Measurements from ENCODE around the gene MYO1A. TPM values are rescaled to one million over a fixed set of nuclear protein-coding genes. Genes with fewer than 3 reads are reported as not detected.
"Not testable (repeated sequence)": the region's sequence is repeated elsewhere in the genome, so short reads cannot be mapped to it uniquely, and the experiment has no call there.

The MYO1A gene
- total RNA-seq, 1 donor from 2014 or later, result 3.6 TPM

GRCh38 chr12:56996793-56997545 is 53.0 kb downstream of the MYO1A start:
- DNase-seq (ENCODE audit: low spot score), result peak; percentile 65

GRCh38 chr12:56995930-56996496 is 53.9 kb downstream of the MYO1A start:
- peak; percentile 74 for DNase-seq (ENCODE audit: low spot score)

GRCh38 chr12:56995201-56995929 is 54.6 kb downstream of the MYO1A start:
- peak; percentile 85 for DNase-seq (ENCODE audit: low spot score)

GRCh38 chr12:56994231-56994746 is 55.6 kb downstream of the MYO1A start:
- peak; percentile 78 for DNase-seq (ENCODE audit: low spot score)

- DNase-seq (ENCODE audit: low spot score), result peak; percentile 37
These were observed 56.6 kb downstream of the MYO1A start for GRCh38 chr12:56993346-56993745.

GRCh38 chr12:56991319-56992246 is 58.3 kb downstream of the MYO1A start:
- DNase-seq (ENCODE audit: low spot score), result peak; percentile 39

- peak; percentile 55 for DNase-seq (ENCODE audit: low spot score)
These were observed 59.1 kb downstream of the MYO1A start for GRCh38 chr12:56990648-56991318.

- DNase-seq (ENCODE audit: low spot score), result no peak
These were observed 59.9 kb downstream of the MYO1A start for GRCh38 chr12:56989861-56990610.

- peak; percentile 22 for DNase-seq (ENCODE audit: low spot score)
These were observed 61.7 kb downstream of the MYO1A start for GRCh38 chr12:56988207-56988739.

GRCh38 chr12:56987551-56988053 is 62.3 kb downstream of the MYO1A start:
- DNase-seq (ENCODE audit: low spot score), result peak; percentile 92

- DNase-seq (ENCODE audit: low spot score), result peak; percentile 14
These were observed 62.9 kb downstream of the MYO1A start for GRCh38 chr12:56987011-56987410.

- peak; percentile 87 for DNase-seq (ENCODE audit: low spot score)
These were observed 64.2 kb downstream of the MYO1A start for GRCh38 chr12:56985714-56986113.

- DNase-seq (ENCODE audit: low spot score), result no peak
These were observed 66.5 kb downstream of the MYO1A start for GRCh38 chr12:56983386-56983785.

- not testable (repeated sequence) for DNase-seq (ENCODE audit: low spot score)
These were observed 67.2 kb downstream of the MYO1A start for GRCh38 chr12:56982578-56983236.

GRCh38 chr12:56980941-56981530 is 68.9 kb downstream of the MYO1A start:
- DNase-seq (ENCODE audit: low spot score), result no peak

GRCh38 chr12:56980268-56980667 is 69.7 kb downstream of the MYO1A start:
- DNase-seq (ENCODE audit: low spot score), result no peak

- no peak for DNase-seq (ENCODE audit: low spot score)
These were observed 70.3 kb downstream of the MYO1A start for GRCh38 chr12:56979628-56980027.
